PC-9 (cell line): ENCODE data around the gene SLC35D2. TPM values are rescaled to one million over a fixed set of nuclear protein-coding genes. Genes with fewer than 3 reads are reported as not detected.

Experiments
- BruUV-seq: library from RNA; stranded (reverse); fragments of 400-500 nt; replicated peaks from 2 replicates; lab custom pipeline; 2021; lab: Mats Ljungman, UMichigan
- CTCF ChIA-PET: fragments of 300-600 bp; sonication (Branson Sonifier 250); formaldehyde crosslinking; loops from one replicate; lab custom pipeline; 2022; ENCODE audit warnings: antibody characterized with exemption; lab: Charles Lee
- POLR2A ChIA-PET: fragments of 300-600 bp; sonication (Branson Sonifier 250); formaldehyde crosslinking; loops from one replicate; lab custom pipeline; 2022; ENCODE audit warnings: antibody characterized with exemption; ENCODE audit not compliant: unreplicated experiment; lab: Charles Lee
- DNase-seq, 2 experiments: peaks; one replicate each; pipeline versions ENCODE4 v3.0.0 to v3.0.0-alpha.2; 2015 to 2022; ENCODE audit warnings: mixed read lengths in 1 of 2
- H2AFZ ChIP-seq: fragments of 200-600 bp; sonication (generic); 2 replicates; pipeline ENCODE4 v1.8.1; 2017; ENCODE audit warnings: antibody characterized with exemption
- H3F3A ChIP-seq: fragments of 200-600 bp; sonication (generic); 2 replicates; pipeline ENCODE4 v1.8.1; 2017; ENCODE audit warnings: antibody characterized with exemption, mild to moderate bottlenecking, low read depth; ENCODE audit not compliant: insufficient read depth
- H3K27ac ChIP-seq: fragments of 200-600 bp; sonication (generic); 2 replicates; pipeline ENCODE4 v1.6.1; 2016; ENCODE audit warnings: mixed run types
- H3K27me3 ChIP-seq: fragments of 200-600 bp; sonication (generic); 2 replicates; pipeline ENCODE4 v1.6.1; 2016; ENCODE audit warnings: low read depth, mixed run types; ENCODE audit not compliant: insufficient read depth
- H3K36me3 ChIP-seq: fragments of 200-600 bp; sonication (generic); 2 replicates; pipeline ENCODE4 v1.6.1; 2016; ENCODE audit warnings: low read depth, mixed run types
- H3K4me1 ChIP-seq: fragments of 200-600 bp; sonication (generic); replicated peaks from 2 replicates; pipeline ENCODE4 v1.6.1; 2016; ENCODE audit warnings: mixed run types; ENCODE audit not compliant: insufficient read depth
- H3K4me2 ChIP-seq: fragments of 200-600 bp; sonication (generic); 2 replicates; pipeline ENCODE4 v1.6.1; 2017; ENCODE audit warnings: mixed run types
- H3K4me3 ChIP-seq: fragments of 200-600 bp; sonication (generic); 2 replicates; pipeline ENCODE4 v1.6.1; 2016; ENCODE audit warnings: mixed run types
- H3K79me2 ChIP-seq: fragments of 200-600 bp; sonication (generic); 2 replicates; pipeline ENCODE4 v1.6.1; 2017; ENCODE audit warnings: low read depth, mixed run types
- H3K9me2 ChIP-seq: fragments of 200-600 bp; sonication (generic); 2 replicates; pipeline ENCODE4 v1.8.1; 2017; ENCODE audit warnings: mild to moderate bottlenecking; ENCODE audit not compliant: insufficient read depth
- H3K9me3 ChIP-seq: fragments of 200-600 bp; sonication (generic); 2 replicates; pipeline ENCODE4 v1.8.1; 2016; ENCODE audit warnings: low read depth; ENCODE audit not compliant: insufficient read depth
- H4K20me1 ChIP-seq: fragments of 200-600 bp; sonication (generic); 2 replicates; pipeline ENCODE4 v1.8.1; 2017; ENCODE audit not compliant: insufficient read depth
- EZH2 ChIP-seq: fragments of 200-600 bp; sonication (generic); IDR thresholded peaks from 2 replicates; pipeline ENCODE4 v1.8.0; 2017; ENCODE audit warnings: antibody characterized with exemption, low read depth
- intact Hi-C: fragments of 100-400 bp; cut with micrococcal nuclease; formaldehyde crosslinking; loops from one replicate; pipeline ENCODE4 v1.10.0; 2022; ENCODE audit not compliant: unreplicated experiment
- total RNA-seq: library from RNA; stranded (reverse); gene quantifications from 2 replicates; pipeline ENCODE4 v1.2.3, GENCODE V29; 2021
- TF ChIP-seq, protein P1 (sequence below): fragments of 200-600 bp; sonication (generic); conservative IDR thresholded peaks from 2 replicates; pipeline ENCODE4 v1.6.1; 2017; ENCODE audit warnings: mixed run types, antibody characterized with exemption, mild to moderate bottlenecking, moderate library complexity

Gene SLC35D2
- total RNA-seq, 1 experiment from 2014 or later: 27.6 TPM

DNA sequence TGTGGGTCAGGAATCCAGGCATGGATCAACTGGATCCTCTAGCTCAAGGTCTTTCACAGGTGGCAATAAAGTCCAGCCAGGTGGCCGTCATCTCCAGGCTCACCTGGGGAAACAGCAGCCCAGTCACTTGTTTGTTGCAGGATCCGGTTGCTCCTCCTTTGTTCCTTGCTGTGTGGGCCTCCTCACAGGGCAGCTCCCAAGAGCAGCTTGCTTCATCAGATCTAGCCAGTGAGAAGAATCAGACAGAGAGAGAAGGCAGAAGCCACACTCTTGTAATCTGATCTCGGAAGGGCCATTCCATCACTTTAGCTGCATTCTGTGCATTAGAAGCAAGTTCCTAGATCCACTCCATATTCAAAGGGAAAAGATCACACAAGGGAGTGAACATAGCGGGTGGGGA, 78.3 kb downstream of the SLC35D2 start:
- Histone ChIP-seq H3K4me1 (peaks cover 2% of the 10 kb centered on the region; the same call in 1 of the 2 replicates), H3K4me2 (no peak overlapping the region), H3K9me3 (no peaks in the 10 kb centered on the region), H3K4me3 (no peak overlapping the region), H3K27ac (no peak overlapping the region), H3F3A (no peaks in the 10 kb centered on the region), H3K9me2 (no peaks in the 10 kb centered on the region), H2AFZ (no peak overlapping the region), H3K36me3 (no peaks in the 10 kb centered on the region), H3K79me2 (no peaks in the 10 kb centered on the region), H3K27me3 (no peaks in the 10 kb centered on the region), H4K20me1 (no peaks in the 10 kb centered on the region)
- DNase-seq: no peak
- intact Hi-C loops: no loop called here
- ChIA-PET POLR2A (no interaction called here), CTCF (no interaction called here)
- BruUV-seq: no TSS peak
- TF ChIP-seq, protein P1, sequence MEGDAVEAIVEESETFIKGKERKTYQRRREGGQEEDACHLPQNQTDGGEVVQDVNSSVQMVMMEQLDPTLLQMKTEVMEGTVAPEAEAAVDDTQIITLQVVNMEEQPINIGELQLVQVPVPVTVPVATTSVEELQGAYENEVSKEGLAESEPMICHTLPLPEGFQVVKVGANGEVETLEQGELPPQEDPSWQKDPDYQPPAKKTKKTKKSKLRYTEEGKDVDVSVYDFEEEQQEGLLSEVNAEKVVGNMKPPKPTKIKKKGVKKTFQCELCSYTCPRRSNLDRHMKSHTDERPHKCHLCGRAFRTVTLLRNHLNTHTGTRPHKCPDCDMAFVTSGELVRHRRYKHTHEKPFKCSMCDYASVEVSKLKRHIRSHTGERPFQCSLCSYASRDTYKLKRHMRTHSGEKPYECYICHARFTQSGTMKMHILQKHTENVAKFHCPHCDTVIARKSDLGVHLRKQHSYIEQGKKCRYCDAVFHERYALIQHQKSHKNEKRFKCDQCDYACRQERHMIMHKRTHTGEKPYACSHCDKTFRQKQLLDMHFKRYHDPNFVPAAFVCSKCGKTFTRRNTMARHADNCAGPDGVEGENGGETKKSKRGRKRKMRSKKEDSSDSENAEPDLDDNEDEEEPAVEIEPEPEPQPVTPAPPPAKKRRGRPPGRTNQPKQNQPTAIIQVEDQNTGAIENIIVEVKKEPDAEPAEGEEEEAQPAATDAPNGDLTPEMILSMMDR: no peak
- no peak for TF ChIP-seq EZH2

DNA sequence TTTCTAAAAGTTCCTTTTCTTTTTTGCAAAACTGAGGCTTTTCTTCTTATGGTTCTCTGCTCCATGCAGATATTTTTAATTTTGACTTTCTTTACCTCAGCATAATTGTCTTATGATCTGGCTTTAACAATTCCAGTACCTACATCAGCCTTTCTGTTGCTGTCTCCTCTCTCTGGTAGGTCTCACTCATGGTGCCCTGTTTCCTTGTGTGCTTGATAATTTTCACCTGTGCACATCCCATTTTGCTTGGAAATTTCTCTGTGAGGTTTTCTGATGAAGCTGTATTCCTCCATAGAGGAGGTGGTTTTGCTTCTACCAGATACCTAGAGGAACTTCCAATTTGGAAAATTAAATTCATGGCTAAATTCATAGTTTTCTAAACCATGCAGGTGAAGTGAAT, 79.3 kb downstream of the SLC35D2 start:
- CTCF ChIA-PET: no interaction called here
- Histone ChIP-seq H3K9me2 (no peaks in the 10 kb centered on the region), H3K9me3 (no peaks in the 10 kb centered on the region), H3K27ac (no peak overlapping the region), H3K27me3 (no peaks in the 10 kb centered on the region), H4K20me1 (no peaks in the 10 kb centered on the region), H3K36me3 (no peaks in the 10 kb centered on the region), H3F3A (no peaks in the 10 kb centered on the region), H3K79me2 (no peaks in the 10 kb centered on the region), H3K4me1 (peaks cover 12% of the 10 kb centered on the region; the same call in 1 of the 2 replicates), H3K4me3 (no peak overlapping the region), H3K4me2 (no peak overlapping the region), H2AFZ (no peak overlapping the region)
- DNase-seq: no peak
- POLR2A ChIA-PET: interaction anchor here (0.5 kb wide), 1 partner anchor 85 kb away, joined by 15 read pairs; no protein-coding TSS in a partner anchor
- no TSS peak for BruUV-seq
- intact Hi-C loops: no loop called here
- TF ChIP-seq, protein P1: no peak
- TF ChIP-seq EZH2: no peak

DNA sequence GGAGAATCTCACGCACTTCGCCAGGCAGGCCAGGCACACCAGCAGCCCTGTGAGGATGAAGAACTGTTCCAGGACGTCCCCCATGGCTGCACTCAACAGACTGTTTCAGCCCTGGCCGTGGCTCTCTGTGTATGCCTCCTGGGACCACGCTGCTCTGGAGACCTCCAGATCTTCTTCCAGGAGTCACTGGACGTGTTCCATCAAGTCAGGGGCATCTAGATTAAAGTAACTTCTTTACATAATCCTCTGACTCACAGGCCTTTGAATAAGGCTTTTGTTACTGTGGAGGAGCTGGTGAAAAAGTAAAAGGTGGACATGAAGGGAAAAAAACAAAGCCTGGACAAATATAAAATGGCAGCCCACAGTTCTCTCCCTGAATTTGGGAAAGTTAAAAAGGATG, 81.5 kb downstream of the SLC35D2 start, which contains the start of gene HSD17B3:
TSS of gene HSD17B3 (minus strand) at position 156 of the 400 bp plus-strand sequence. CDS start at position 84, 72 bp downstream.
- Histone ChIP-seq H2AFZ (no peak within 1 kb of the TSS), H3K4me3 (no peak within 1 kb of the TSS), H3K36me3 (no peaks in the 10 kb centered on the region), H3K9me2 (no peaks in the 10 kb centered on the region), H4K20me1 (no peaks in the 10 kb centered on the region), H3K4me1 (peaks cover 13% of the 10 kb centered on the region; the same call in 1 of the 2 replicates), H3K9me3 (no peaks in the 10 kb centered on the region), H3F3A (no peaks in the 10 kb centered on the region), H3K27ac (no peak within 1 kb of the TSS), H3K27me3 (no peaks in the 10 kb centered on the region), H3K4me2 (no peak within 1 kb of the TSS), H3K79me2 (no peaks in the 10 kb centered on the region)
- no peak for DNase-seq
- ChIA-PET POLR2A (interaction anchor here (0.5 kb wide), 1 partner anchor 22 kb away, joined by 7 read pairs; no protein-coding TSS in a partner anchor), CTCF (no interaction called here)
- intact Hi-C loops: no loop called here
- no TSS peak for BruUV-seq
- TF ChIP-seq EZH2: no peak
- TF ChIP-seq, protein P1: no peak
